ENCODE data around the gene SARM1.

Gene SARM1

GRCh38 chr17:28405632-28406472, 34.4 kb downstream of the SARM1 start, which contains the start of gene SLC46A1:
Gene SLC46A1, minus strand, starts transcription at chr17:28406212. Its CDS starts 98 bp downstream, at chr17:28406114.
- Histone ChIP-seq H2BK15ac (ENCODE audit: low read depth, poor library complexity, severe bottlenecking) (no peak within 1 kb of the TSS), H3K4me1 (ENCODE audit: control insufficient read depth, insufficient read depth, low read depth, low read length) (peaks cover 18% of the 10 kb centered on the region), H3K79me1 (replicated peaks; ENCODE audit: low read length, poor library complexity, severe bottlenecking) (no peaks in the 10 kb centered on the region), H2AK5ac (ENCODE audit: low read length, severe bottlenecking) (no peak within 1 kb of the TSS), H4K8ac (ENCODE audit: low read length) (peak within 1 kb of the TSS; percentile 10), H4K91ac (ENCODE audit: low read length) (peak within 1 kb of the TSS; percentile 44), H3K4me2 (ENCODE audit: low read length, poor library complexity, severe bottlenecking) (peak within 1 kb of the TSS; percentile 86), H3K27ac (ENCODE audit: low read length, poor library complexity, severe bottlenecking) (no peak within 1 kb of the TSS), H3K4ac (ENCODE audit: low read depth in 1 of 2, low read length in 2 of 2) (peak within 1 kb of the TSS in 1 of 2 experiments; percentile 20), H2BK120ac (ENCODE audit: low read depth, low read length) (no peak within 1 kb of the TSS), H3K23ac (ENCODE audit: low read length in 2 of 2) (peak within 1 kb of the TSS in 1 of 2 experiments; percentile 23), H3K9me3 (ENCODE audit: control insufficient read depth, low read length) (no peaks in the 10 kb centered on the region), H3K4me3 (ENCODE audit: insufficient read depth in 1 of 2, low read depth in 1 of 2, low read length in 2 of 2) (peak within 1 kb of the TSS; percentile 64 to 84), H3K27me3 (ENCODE audit: control insufficient read depth in 1 of 2, insufficient read depth in 1 of 2, low read length in 2 of 2) (peaks cover 8 to 11% of the 10 kb centered on the region in 2 experiments), H3K14ac (ENCODE audit: low read length in 2 of 2) (no peak within 1 kb of the TSS), H3K9ac (ENCODE audit: low read length) (peak within 1 kb of the TSS; percentile 88), H3K18ac (ENCODE audit: low read depth in 1 of 2, low read length in 2 of 2) (peak within 1 kb of the TSS in 1 of 2 experiments; percentile 71), H3K36me3 (ENCODE audit: control insufficient read depth in 1 of 2, insufficient read depth in 2 of 2, low read depth in 1 of 2, low read length in 2 of 2) (peaks cover 6 to 26% of the 10 kb centered on the region in 2 experiments), H2AFZ (ENCODE audit: low read depth, low read length) (peak within 1 kb of the TSS; percentile 47), H2BK5ac (ENCODE audit: low read depth, low read length, poor library complexity, severe bottlenecking) (no peak within 1 kb of the TSS), H2BK12ac (ENCODE audit: low read length in 2 of 2) (no peak within 1 kb of the TSS)
- peak; percentile 22 for DNase-seq
- 1% methylated on average over 63 of the region's 70 CpGs for WGBS

GRCh38 chr17:28406473-28406814, 35.0 kb downstream of the SARM1 start:
- Histone ChIP-seq H2BK15ac (ENCODE audit: low read depth, poor library complexity, severe bottlenecking) (no peak overlapping the region), H3K18ac (ENCODE audit: low read depth in 1 of 2, low read length in 2 of 2) (peak overlapping the region in 1 of 2 experiments; percentile 71), H3K14ac (ENCODE audit: low read length in 2 of 2) (no peak overlapping the region), H3K27ac (ENCODE audit: low read length, poor library complexity, severe bottlenecking) (no peak overlapping the region), H3K36me3 (ENCODE audit: control insufficient read depth in 1 of 2, insufficient read depth in 2 of 2, low read depth in 1 of 2, low read length in 2 of 2) (peaks cover 6 to 21% of the 10 kb centered on the region in 2 experiments), H2BK12ac (ENCODE audit: low read length in 2 of 2) (no peak overlapping the region), H3K23ac (ENCODE audit: low read length in 2 of 2) (no peak overlapping the region), H2AK5ac (ENCODE audit: low read length, severe bottlenecking) (no peak overlapping the region), H3K79me1 (replicated peaks; ENCODE audit: low read length, poor library complexity, severe bottlenecking) (no peaks in the 10 kb centered on the region), H3K4me3 (ENCODE audit: insufficient read depth in 1 of 2, low read depth in 1 of 2, low read length in 2 of 2) (peak overlapping the region in 1 of 2 experiments; percentile 84), H3K9me3 (ENCODE audit: control insufficient read depth, low read length) (no peaks in the 10 kb centered on the region), H3K27me3 (ENCODE audit: control insufficient read depth in 1 of 2, insufficient read depth in 1 of 2, low read length in 2 of 2) (peaks cover 11 to 16% of the 10 kb centered on the region in 2 experiments), H3K4ac (ENCODE audit: low read depth in 1 of 2, low read length in 2 of 2) (no peak overlapping the region), H2BK5ac (ENCODE audit: low read depth, low read length, poor library complexity, severe bottlenecking) (no peak overlapping the region), H3K9ac (ENCODE audit: low read length) (peak overlapping the region; percentile 88), H2BK120ac (ENCODE audit: low read depth, low read length) (no peak overlapping the region), H3K4me1 (ENCODE audit: control insufficient read depth, insufficient read depth, low read depth, low read length) (peaks cover 18% of the 10 kb centered on the region), H2AFZ (ENCODE audit: low read depth, low read length) (no peak overlapping the region), H4K91ac (ENCODE audit: low read length) (no peak overlapping the region), H3K4me2 (ENCODE audit: low read length, poor library complexity, severe bottlenecking) (peak overlapping the region; percentile 86), H4K8ac (ENCODE audit: low read length) (no peak overlapping the region)
- WGBS = 48% methylated on average over 8 of the region's 9 CpGs
- peak; percentile 16 for DNase-seq

GRCh38 chr17:28407130-28407973, 35.9 kb downstream of the SARM1 start:
- H3K27ac ChIP-seq (ENCODE audit: low read length, poor library complexity, severe bottlenecking) = no peak overlapping the region
- no peak overlapping the region for H3K9ac ChIP-seq (ENCODE audit: low read length)
- peaks cover 20 to 26% of the 10 kb centered on the region in 2 experiments for H3K27me3 ChIP-seq (ENCODE audit: control insufficient read depth in 1 of 2, insufficient read depth in 1 of 2, low read length in 2 of 2)
- no peak overlapping the region for H3K14ac ChIP-seq (ENCODE audit: low read length in 2 of 2)
- no peak overlapping the region for H3K23ac ChIP-seq (ENCODE audit: low read length in 2 of 2)
- H3K79me1 ChIP-seq (replicated peaks; ENCODE audit: low read length, poor library complexity, severe bottlenecking) = no peaks in the 10 kb centered on the region
- H3K4me3 ChIP-seq (ENCODE audit: insufficient read depth in 1 of 2, low read depth in 1 of 2, low read length in 2 of 2) = no peak overlapping the region
- no peaks in the 10 kb centered on the region for H3K9me3 ChIP-seq (ENCODE audit: control insufficient read depth, low read length)
- H2BK120ac ChIP-seq (ENCODE audit: low read depth, low read length) = no peak overlapping the region
- H3K4ac ChIP-seq (ENCODE audit: low read depth in 1 of 2, low read length in 2 of 2) = no peak overlapping the region
- H3K36me3 ChIP-seq (ENCODE audit: control insufficient read depth in 1 of 2, insufficient read depth in 2 of 2, low read depth in 1 of 2, low read length in 2 of 2) = peaks cover 6 to 12% of the 10 kb centered on the region in 2 experiments
- H3K18ac ChIP-seq (ENCODE audit: low read depth in 1 of 2, low read length in 2 of 2) = no peak overlapping the region
- no peak overlapping the region for H2AFZ ChIP-seq (ENCODE audit: low read depth, low read length)
- no peak overlapping the region for H4K91ac ChIP-seq (ENCODE audit: low read length)
- H3K4me2 ChIP-seq (ENCODE audit: low read length, poor library complexity, severe bottlenecking) = no peak overlapping the region
- H2BK15ac ChIP-seq (ENCODE audit: low read depth, poor library complexity, severe bottlenecking) = no peak overlapping the region
- no peak overlapping the region for H2AK5ac ChIP-seq (ENCODE audit: low read length, severe bottlenecking)
- peaks cover 16% of the 10 kb centered on the region for H3K4me1 ChIP-seq (ENCODE audit: control insufficient read depth, insufficient read depth, low read depth, low read length)
- 50% methylated on average over 1 of the region's 5 CpGs for WGBS
- no peak overlapping the region for H2BK5ac ChIP-seq (ENCODE audit: low read depth, low read length, poor library complexity, severe bottlenecking)
- no peak overlapping the region for H4K8ac ChIP-seq (ENCODE audit: low read length)
- DNase-seq = no peak
- no peak overlapping the region for H2BK12ac ChIP-seq (ENCODE audit: low read length in 2 of 2)

GRCh38 chr17:28407974-28408306, 36.4 kb downstream of the SARM1 start:
- peaks cover 6% of the 10 kb centered on the region in 2 experiments for H3K36me3 ChIP-seq (ENCODE audit: control insufficient read depth in 1 of 2, insufficient read depth in 2 of 2, low read depth in 1 of 2, low read length in 2 of 2)
- no peak overlapping the region for H3K14ac ChIP-seq (ENCODE audit: low read length in 2 of 2)
- H2BK15ac ChIP-seq (ENCODE audit: low read depth, poor library complexity, severe bottlenecking) = no peak overlapping the region
- no peak overlapping the region for H2AFZ ChIP-seq (ENCODE audit: low read depth, low read length)
- H3K9ac ChIP-seq (ENCODE audit: low read length) = no peak overlapping the region
- H2AK5ac ChIP-seq (ENCODE audit: low read length, severe bottlenecking) = no peak overlapping the region
- no peak for DNase-seq
- no peak overlapping the region for H3K4me3 ChIP-seq (ENCODE audit: insufficient read depth in 1 of 2, low read depth in 1 of 2, low read length in 2 of 2)
- no peak overlapping the region for H3K18ac ChIP-seq (ENCODE audit: low read depth in 1 of 2, low read length in 2 of 2)
- no peak overlapping the region for H2BK120ac ChIP-seq (ENCODE audit: low read depth, low read length)
- H3K27me3 ChIP-seq (ENCODE audit: control insufficient read depth in 1 of 2, insufficient read depth in 1 of 2, low read length in 2 of 2) = peaks cover 20 to 31% of the 10 kb centered on the region in 2 experiments
- no peaks in the 10 kb centered on the region for H3K79me1 ChIP-seq (replicated peaks; ENCODE audit: low read length, poor library complexity, severe bottlenecking)
- H4K91ac ChIP-seq (ENCODE audit: low read length) = no peak overlapping the region
- no peak overlapping the region for H3K4me2 ChIP-seq (ENCODE audit: low read length, poor library complexity, severe bottlenecking)
- no peak overlapping the region for H3K27ac ChIP-seq (ENCODE audit: low read length, poor library complexity, severe bottlenecking)
- no peak overlapping the region for H2BK12ac ChIP-seq (ENCODE audit: low read length in 2 of 2)
- no peak overlapping the region for H3K23ac ChIP-seq (ENCODE audit: low read length in 2 of 2)
- WGBS = 96% methylated on average over 1 of the region's 1 CpG
- no peak overlapping the region for H3K4ac ChIP-seq (ENCODE audit: low read depth in 1 of 2, low read length in 2 of 2)
- H2BK5ac ChIP-seq (ENCODE audit: low read depth, low read length, poor library complexity, severe bottlenecking) = no peak overlapping the region
- H4K8ac ChIP-seq (ENCODE audit: low read length) = no peak overlapping the region
- H3K9me3 ChIP-seq (ENCODE audit: control insufficient read depth, low read length) = no peaks in the 10 kb centered on the region
- peaks cover 16% of the 10 kb centered on the region for H3K4me1 ChIP-seq (ENCODE audit: control insufficient read depth, insufficient read depth, low read depth, low read length)
